ENCODE measurements around the gene CHAD.

The CHAD gene

GRCh38 chr17:50508573-50509460, 40.1 kb upstream of the CHAD start:
- Histone ChIP-seq H3K23ac (ENCODE audit: low read length in 2 of 2) (no peak overlapping the region), H2BK5ac (ENCODE audit: low read depth, low read length, poor library complexity, severe bottlenecking) (no peak overlapping the region), H2BK15ac (ENCODE audit: low read depth, poor library complexity, severe bottlenecking) (peak overlapping the region; percentile 81), H2BK120ac (ENCODE audit: low read depth, low read length) (no peak overlapping the region), H3K36me3 (ENCODE audit: control insufficient read depth in 1 of 2, insufficient read depth in 2 of 2, low read depth in 1 of 2, low read length in 2 of 2) (no peaks in the 10 kb centered on the region), H4K8ac (ENCODE audit: low read length) (peak overlapping the region; percentile 95), H3K27me3 (ENCODE audit: control insufficient read depth in 1 of 2, insufficient read depth in 1 of 2, low read length in 2 of 2) (peaks cover 0 to 4% of the 10 kb centered on the region in 2 experiments), H3K9ac (ENCODE audit: low read length) (peak overlapping the region; percentile 89), H3K4me1 (ENCODE audit: control insufficient read depth, insufficient read depth, low read depth, low read length) (peaks cover 27% of the 10 kb centered on the region), H3K79me1 (replicated peaks; ENCODE audit: low read length, poor library complexity, severe bottlenecking) (no peaks in the 10 kb centered on the region), H3K27ac (ENCODE audit: low read length, poor library complexity, severe bottlenecking) (no peak overlapping the region), H3K4ac (ENCODE audit: low read depth in 1 of 2, low read length in 2 of 2) (peak overlapping the region in 1 of 2 experiments; percentile 17), H3K4me2 (ENCODE audit: low read length, poor library complexity, severe bottlenecking) (peak overlapping the region; percentile 84), H3K18ac (ENCODE audit: low read depth in 1 of 2, low read length in 2 of 2) (peak overlapping the region; percentile 45 to 86), H3K9me3 (ENCODE audit: control insufficient read depth, low read length) (no peaks in the 10 kb centered on the region), H3K4me3 (ENCODE audit: insufficient read depth in 1 of 2, low read depth in 1 of 2, low read length in 2 of 2) (peak overlapping the region; percentile 62 to 84), H3K14ac (ENCODE audit: low read length in 2 of 2) (peak overlapping the region in 1 of 2 experiments; percentile 51), H2AK5ac (ENCODE audit: low read length, severe bottlenecking) (peak overlapping the region; percentile 70), H2AFZ (ENCODE audit: low read depth, low read length) (peak overlapping the region; percentile 83), H2BK12ac (ENCODE audit: low read length in 2 of 2) (peak overlapping the region in 1 of 2 experiments; percentile 87), H4K91ac (ENCODE audit: low read length) (peak overlapping the region; percentile 85)
- no peak for DNase-seq
- WGBS: 36% methylated on average over 31 of the region's 32 CpGs

GRCh38 chr17:50507871-50508572, 39.3 kb upstream of the CHAD start, which contains the start of gene MYCBPAP:
Gene MYCBPAP (plus strand): TSS chr17:50508439. CDS start chr17:50508675, 236 bp downstream.
- peak within 1 kb of the TSS in 1 of 2 experiments; percentile 87 for H2BK12ac ChIP-seq (ENCODE audit: low read length in 2 of 2)
- no peaks in the 10 kb centered on the region for H3K36me3 ChIP-seq (ENCODE audit: control insufficient read depth in 1 of 2, insufficient read depth in 2 of 2, low read depth in 1 of 2, low read length in 2 of 2)
- H3K4ac ChIP-seq (ENCODE audit: low read depth in 1 of 2, low read length in 2 of 2): peak within 1 kb of the TSS; percentile 71 to 82
- H3K14ac ChIP-seq (ENCODE audit: low read length in 2 of 2): peak within 1 kb of the TSS in 1 of 2 experiments; percentile 61
- H3K18ac ChIP-seq (ENCODE audit: low read depth in 1 of 2, low read length in 2 of 2): peak within 1 kb of the TSS; percentile 45 to 86
- H4K91ac ChIP-seq (ENCODE audit: low read length): peak within 1 kb of the TSS; percentile 87
- peak within 1 kb of the TSS; percentile 91 for H2AFZ ChIP-seq (ENCODE audit: low read depth, low read length)
- H3K79me1 ChIP-seq (replicated peaks; ENCODE audit: low read length, poor library complexity, severe bottlenecking): no peaks in the 10 kb centered on the region
- H3K9me3 ChIP-seq (ENCODE audit: control insufficient read depth, low read length): no peaks in the 10 kb centered on the region
- WGBS: 20% methylated on average over 42 of the region's 66 CpGs
- peak within 1 kb of the TSS; percentile 62 to 84 for H3K4me3 ChIP-seq (ENCODE audit: insufficient read depth in 1 of 2, low read depth in 1 of 2, low read length in 2 of 2)
- H3K23ac ChIP-seq (ENCODE audit: low read length in 2 of 2): peak within 1 kb of the TSS in 1 of 2 experiments; percentile 83
- H3K9ac ChIP-seq (ENCODE audit: low read length): peak within 1 kb of the TSS; percentile 89
- no peak within 1 kb of the TSS for H2BK5ac ChIP-seq (ENCODE audit: low read depth, low read length, poor library complexity, severe bottlenecking)
- peak; percentile 82 for DNase-seq
- H4K8ac ChIP-seq (ENCODE audit: low read length): peak within 1 kb of the TSS; percentile 95
- peaks cover 32% of the 10 kb centered on the region for H3K4me1 ChIP-seq (ENCODE audit: control insufficient read depth, insufficient read depth, low read depth, low read length)
- peak within 1 kb of the TSS; percentile 81 for H2BK15ac ChIP-seq (ENCODE audit: low read depth, poor library complexity, severe bottlenecking)
- H3K27me3 ChIP-seq (ENCODE audit: control insufficient read depth in 1 of 2, insufficient read depth in 1 of 2, low read length in 2 of 2): peaks cover 0 to 4% of the 10 kb centered on the region in 2 experiments
- H3K4me2 ChIP-seq (ENCODE audit: low read length, poor library complexity, severe bottlenecking): peak within 1 kb of the TSS; percentile 84
- peak within 1 kb of the TSS; percentile 77 for H2BK120ac ChIP-seq (ENCODE audit: low read depth, low read length)
- H2AK5ac ChIP-seq (ENCODE audit: low read length, severe bottlenecking): peak within 1 kb of the TSS; percentile 70
- H3K27ac ChIP-seq (ENCODE audit: low read length, poor library complexity, severe bottlenecking): no peak within 1 kb of the TSS

- H2AK5ac ChIP-seq (ENCODE audit: low read length, severe bottlenecking): no peak overlapping the region
- no peak overlapping the region for H4K8ac ChIP-seq (ENCODE audit: low read length)
- H2BK120ac ChIP-seq (ENCODE audit: low read depth, low read length): no peak overlapping the region
- H3K14ac ChIP-seq (ENCODE audit: low read length in 2 of 2): no peak overlapping the region
- WGBS: 89% methylated on average over 7 of the region's 7 CpGs
- H3K23ac ChIP-seq (ENCODE audit: low read length in 2 of 2): no peak overlapping the region
- H3K9ac ChIP-seq (ENCODE audit: low read length): no peak overlapping the region
- H3K9me3 ChIP-seq (ENCODE audit: control insufficient read depth, low read length): no peaks in the 10 kb centered on the region
- no peak overlapping the region for H3K4me2 ChIP-seq (ENCODE audit: low read length, poor library complexity, severe bottlenecking)
- H3K4ac ChIP-seq (ENCODE audit: low read depth in 1 of 2, low read length in 2 of 2): no peak overlapping the region
- peak overlapping the region in 1 of 2 experiments; percentile 26 for H2BK12ac ChIP-seq (ENCODE audit: low read length in 2 of 2)
- no peak overlapping the region for H2AFZ ChIP-seq (ENCODE audit: low read depth, low read length)
- no peak overlapping the region for H2BK5ac ChIP-seq (ENCODE audit: low read depth, low read length, poor library complexity, severe bottlenecking)
- H3K18ac ChIP-seq (ENCODE audit: low read depth in 1 of 2, low read length in 2 of 2): no peak overlapping the region
- H3K79me1 ChIP-seq (replicated peaks; ENCODE audit: low read length, poor library complexity, severe bottlenecking): no peaks in the 10 kb centered on the region
- H4K91ac ChIP-seq (ENCODE audit: low read length): no peak overlapping the region
- no peak overlapping the region for H3K27ac ChIP-seq (ENCODE audit: low read length, poor library complexity, severe bottlenecking)
- no peaks in the 10 kb centered on the region for H3K36me3 ChIP-seq (ENCODE audit: control insufficient read depth in 1 of 2, insufficient read depth in 2 of 2, low read depth in 1 of 2, low read length in 2 of 2)
- H2BK15ac ChIP-seq (ENCODE audit: low read depth, poor library complexity, severe bottlenecking): no peak overlapping the region
- H3K27me3 ChIP-seq (ENCODE audit: control insufficient read depth in 1 of 2, insufficient read depth in 1 of 2, low read length in 2 of 2): peaks cover 0 to 4% of the 10 kb centered on the region in 2 experiments
- H3K4me3 ChIP-seq (ENCODE audit: insufficient read depth in 1 of 2, low read depth in 1 of 2, low read length in 2 of 2): no peak overlapping the region
- no peak for DNase-seq
- peaks cover 27% of the 10 kb centered on the region for H3K4me1 ChIP-seq (ENCODE audit: control insufficient read depth, insufficient read depth, low read depth, low read length)
These were observed 37.6 kb upstream of the CHAD start for GRCh38 chr17:50506298-50506697.
